SU-DHL-6 (cell line): Measurements from ENCODE around the gene ATP6V0B.

ENCODE experiments used
- H2AFZ ChIP-seq: fragments of 200-600 bp; sonication (generic); 2 replicates; pipeline ENCODE4 v1.6.1; 2014; ENCODE audit warnings: low read depth, mild to moderate bottlenecking, moderate library complexity, mixed read lengths, antibody characterized with exemption, low read length; ENCODE audit not compliant: severe bottlenecking
- H3F3A ChIP-seq: fragments of 200-600 bp; shearing (Covaris generic); 2 replicates; pipeline ENCODE4 v1.6.0; 2016; ENCODE audit warnings: antibody characterized with exemption, mild to moderate bottlenecking; ENCODE audit not compliant: insufficient read depth
- H3K27ac ChIP-seq: fragments of 200-600 bp; sonication (generic); 2 replicates; pipeline ENCODE4 v1.5.1; 2016; ENCODE audit warnings: low read depth, mild to moderate bottlenecking, low read length, moderate library complexity, mixed read lengths
- H3K27me3 ChIP-seq: fragments of 200-600 bp; sonication (generic), shearing (Covaris generic); 2 replicates; pipeline ENCODE4 v1.6.0; 2014; ENCODE audit warnings: mild to moderate bottlenecking, low read length
- H3K36me3 ChIP-seq: fragments of 200-600 bp; sonication (generic); 2 replicates; pipeline ENCODE4 v1.6.1; 2014; ENCODE audit warnings: mild to moderate bottlenecking, low read length, mixed read lengths
- H3K4me2 ChIP-seq: fragments of 300-600, 200-600 bp; shearing (Covaris generic), sonication (generic); 2 replicates; pipeline ENCODE4 v1.6.0; 2014; ENCODE audit warnings: low read length, low read depth, mild to moderate bottlenecking; ENCODE audit not compliant: poor library complexity, severe bottlenecking
- H3K4me3 ChIP-seq: fragments of 200-600 bp; sonication (generic); 2 replicates; pipeline ENCODE4 v1.5.1; 2014; ENCODE audit warnings: antibody characterized with exemption, low read length, mild to moderate bottlenecking, mixed read lengths; ENCODE audit not compliant: insufficient read depth, poor library complexity, severe bottlenecking
- H3K79me2 ChIP-seq: fragments of 200-600 bp; sonication (generic); 2 replicates; pipeline ENCODE4 v1.6.1; 2014; ENCODE audit warnings: mild to moderate bottlenecking, low read length, moderate library complexity; ENCODE audit not compliant: insufficient read depth
- H3K9ac ChIP-seq: fragments of 200-600 bp; sonication (generic); 2 replicates; pipeline ENCODE4 v1.7.0; 2014; ENCODE audit warnings: mild to moderate bottlenecking, low read length
- H3K9me2 ChIP-seq: fragments of 200-600 bp; sonication (generic); replicated peaks from 2 replicates; pipeline ENCODE4 v1.6.1; 2014; ENCODE audit warnings: low read length; ENCODE audit not compliant: insufficient read depth
- H3K9me3 ChIP-seq: fragments of 200-600 bp; sonication (generic); 2 replicates; pipeline ENCODE4 v1.6.1; 2014; ENCODE audit warnings: low read length, mixed read lengths; ENCODE audit not compliant: insufficient read depth
- H4K20me1 ChIP-seq: fragments of 200-600 bp; sonication (generic); 2 replicates; pipeline ENCODE4 v1.6.1; 2014; ENCODE audit warnings: low read depth, mild to moderate bottlenecking, antibody characterized with exemption, low read length, moderate library complexity, mixed read lengths
- EZH2phosphoT487 ChIP-seq: fragments of 200-600 bp; sonication (generic), shearing (Covaris generic); conservative IDR thresholded peaks from 2 replicates; pipeline ENCODE4 v1.6.1; 2018; ENCODE audit warnings: mild to moderate bottlenecking, antibody characterized with exemption, low read length, moderate library complexity, mixed read lengths
- TF ChIP-seq, protein P1 (sequence below): fragments of 200-600 bp; sonication (generic); IDR thresholded peaks from one replicate; pipeline ENCODE4 v1.5.1; 2017; ENCODE audit warnings: antibody characterized with exemption, mild to moderate bottlenecking, low read length, moderate library complexity; ENCODE audit not compliant: insufficient read depth, poor library complexity, severe bottlenecking

ATP6V0B gene

DNA sequence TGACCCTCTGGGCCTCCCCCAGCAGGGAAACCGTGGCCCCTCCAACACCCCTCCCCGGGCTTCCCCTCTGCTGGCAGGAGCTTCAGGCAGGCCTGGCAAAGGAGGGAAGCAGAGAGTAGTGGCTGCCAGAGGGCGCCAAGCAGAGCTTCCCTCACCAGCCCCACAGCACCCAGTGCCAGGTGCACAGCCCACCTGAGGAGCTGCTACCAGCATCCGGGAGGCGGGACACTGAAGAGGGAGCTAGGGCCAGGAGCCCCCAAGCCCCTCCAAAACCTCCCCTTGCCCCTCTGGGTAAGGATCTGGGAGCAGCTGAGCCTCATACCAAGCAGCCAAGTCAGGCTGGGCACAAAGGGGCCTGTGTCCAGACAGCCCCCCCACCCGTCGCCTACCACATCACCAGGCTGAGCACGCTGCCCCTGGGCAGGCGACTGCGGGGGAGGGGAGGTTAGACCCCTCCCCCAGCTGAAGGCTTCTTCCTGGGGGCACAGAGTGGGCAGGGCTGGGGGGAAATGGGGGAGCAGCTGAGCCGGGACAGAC is 36.2 kb downstream of the ATP6V0B start:
- Histone ChIP-seq H3K27ac (no peak overlapping the region), H3K9ac (no peak overlapping the region), H3F3A (no peaks in the 10 kb centered on the region), H3K36me3 (no peaks in the 10 kb centered on the region), H2AFZ (no peak overlapping the region), H3K27me3 (no peaks in the 10 kb centered on the region), H4K20me1 (no peaks in the 10 kb centered on the region), H3K4me2 (no peak overlapping the region), H3K4me3 (no peak overlapping the region), H3K9me3 (no peaks in the 10 kb centered on the region), H3K9me2 (no peaks in the 10 kb centered on the region), H3K79me2 (no peaks in the 10 kb centered on the region)
- TF ChIP-seq EZH2phosphoT487, result no peak
- TF ChIP-seq, protein P1, sequence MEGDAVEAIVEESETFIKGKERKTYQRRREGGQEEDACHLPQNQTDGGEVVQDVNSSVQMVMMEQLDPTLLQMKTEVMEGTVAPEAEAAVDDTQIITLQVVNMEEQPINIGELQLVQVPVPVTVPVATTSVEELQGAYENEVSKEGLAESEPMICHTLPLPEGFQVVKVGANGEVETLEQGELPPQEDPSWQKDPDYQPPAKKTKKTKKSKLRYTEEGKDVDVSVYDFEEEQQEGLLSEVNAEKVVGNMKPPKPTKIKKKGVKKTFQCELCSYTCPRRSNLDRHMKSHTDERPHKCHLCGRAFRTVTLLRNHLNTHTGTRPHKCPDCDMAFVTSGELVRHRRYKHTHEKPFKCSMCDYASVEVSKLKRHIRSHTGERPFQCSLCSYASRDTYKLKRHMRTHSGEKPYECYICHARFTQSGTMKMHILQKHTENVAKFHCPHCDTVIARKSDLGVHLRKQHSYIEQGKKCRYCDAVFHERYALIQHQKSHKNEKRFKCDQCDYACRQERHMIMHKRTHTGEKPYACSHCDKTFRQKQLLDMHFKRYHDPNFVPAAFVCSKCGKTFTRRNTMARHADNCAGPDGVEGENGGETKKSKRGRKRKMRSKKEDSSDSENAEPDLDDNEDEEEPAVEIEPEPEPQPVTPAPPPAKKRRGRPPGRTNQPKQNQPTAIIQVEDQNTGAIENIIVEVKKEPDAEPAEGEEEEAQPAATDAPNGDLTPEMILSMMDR, result no peak

DNA sequence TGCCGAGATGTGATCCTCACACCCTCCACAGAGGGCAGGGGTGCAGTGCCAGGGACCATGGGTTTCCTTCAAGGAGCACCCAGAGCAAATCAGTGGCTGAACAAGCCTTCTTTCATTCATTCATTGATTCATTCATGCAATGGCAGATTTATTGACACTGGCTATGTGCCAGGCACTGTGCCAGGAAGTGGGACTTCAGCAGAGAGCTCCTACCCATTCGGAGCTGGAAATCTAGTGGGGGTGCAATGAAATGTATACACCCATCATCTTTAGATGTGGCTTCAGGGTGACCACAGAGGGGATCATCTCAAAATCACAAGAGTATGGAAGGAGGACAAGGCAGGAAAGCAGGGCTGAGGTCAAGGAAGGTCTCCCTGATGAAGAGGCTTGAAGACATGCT is 37.6 kb downstream of the ATP6V0B start:
- Histone ChIP-seq H3K9me2 (no peaks in the 10 kb centered on the region), H3F3A (no peaks in the 10 kb centered on the region), H2AFZ (no peak overlapping the region), H3K36me3 (no peaks in the 10 kb centered on the region), H3K4me3 (no peak overlapping the region), H3K79me2 (no peaks in the 10 kb centered on the region), H4K20me1 (no peaks in the 10 kb centered on the region), H3K27ac (no peak overlapping the region), H3K9ac (no peak overlapping the region), H3K27me3 (no peaks in the 10 kb centered on the region), H3K4me2 (no peak overlapping the region), H3K9me3 (no peaks in the 10 kb centered on the region)
- no peak for TF ChIP-seq EZH2phosphoT487
- TF ChIP-seq, protein P1, result no peak

DNA sequence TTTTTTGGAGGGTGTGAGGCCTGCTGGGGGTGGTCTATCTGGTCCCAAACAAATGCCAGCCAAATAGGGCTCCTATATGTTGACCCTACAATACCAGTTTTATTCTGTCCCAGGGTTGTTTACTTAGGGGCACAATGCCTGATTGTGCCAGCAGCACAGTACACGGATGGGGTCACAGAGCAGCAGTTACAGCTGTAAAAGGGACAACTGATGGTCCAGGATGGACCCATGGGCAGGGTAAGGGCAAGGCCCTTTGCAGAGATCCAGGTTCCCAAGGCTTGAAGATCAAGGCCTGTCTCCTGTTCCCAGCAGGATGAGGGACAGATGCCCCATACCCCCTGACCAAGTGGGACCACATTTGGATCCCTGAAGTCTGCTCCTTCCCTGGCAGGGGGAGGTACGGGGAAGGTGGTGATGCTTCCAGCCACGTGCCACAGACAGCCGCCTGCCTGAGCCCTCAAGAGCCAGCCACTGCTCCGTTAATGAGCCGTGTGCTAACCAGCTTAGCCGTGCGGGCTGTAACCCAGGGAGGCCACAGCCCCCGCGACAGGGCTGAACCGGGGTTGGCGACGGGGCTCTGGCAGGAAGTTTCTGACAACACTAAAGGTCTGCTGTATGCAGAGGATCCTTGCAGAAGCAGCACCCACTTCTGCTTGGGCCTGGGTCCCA is 38.3 kb downstream of the ATP6V0B start:
- H3K9me3 ChIP-seq, result no peaks in the 10 kb centered on the region
- H3K27me3 ChIP-seq, result no peaks in the 10 kb centered on the region
- H3K9ac ChIP-seq, result no peak overlapping the region
- H3F3A ChIP-seq, result no peaks in the 10 kb centered on the region
- H2AFZ ChIP-seq, result no peak overlapping the region
- H3K4me3 ChIP-seq, result no peak overlapping the region
- no peaks in the 10 kb centered on the region for H3K79me2 ChIP-seq
- no peaks in the 10 kb centered on the region for H3K36me3 ChIP-seq
- H3K27ac ChIP-seq, result no peak overlapping the region
- no peaks in the 10 kb centered on the region for H4K20me1 ChIP-seq
- TF ChIP-seq, protein P1, result no peak
- TF ChIP-seq EZH2phosphoT487, result no peak
- H3K9me2 ChIP-seq, result no peaks in the 10 kb centered on the region
- H3K4me2 ChIP-seq, result no peak overlapping the region
